ENCODE results near the gene ADCY2.

ADCY2 gene

GRCh38 chr5:7461371-7461770 is 65.4 kb downstream of the ADCY2 start:
- no peaks in the 10 kb centered on the region for H4K20me1 ChIP-seq (ENCODE audit: insufficient read depth)
- H3K4me1 ChIP-seq (ENCODE audit: low read depth, poor library complexity, severe bottlenecking) = no peaks in the 10 kb centered on the region
- H2AFZ ChIP-seq (ENCODE audit: low read depth) = no peak overlapping the region
- H3K4me3 ChIP-seq (IDR thresholded peaks at IDR 0.05; ENCODE audit: insufficient read depth, low read depth, low read length) = no peak overlapping the region
- H3K27ac ChIP-seq = no peak overlapping the region
- H3K4me2 ChIP-seq = no peak overlapping the region
- H3K36me3 ChIP-seq (ENCODE audit: insufficient read depth) = no peaks in the 10 kb centered on the region
- H3K27me3 ChIP-seq (ENCODE audit: insufficient read depth, low read depth) = no peaks in the 10 kb centered on the region
- no peak for TF ChIP-seq CTCF (conservative IDR thresholded peaks at IDR 0.05; ENCODE audit: low read depth, low read length)
- no peaks in the 10 kb centered on the region for H3K79me2 ChIP-seq (ENCODE audit: insufficient read depth, low read depth)
- H3K9ac ChIP-seq = no peak overlapping the region

GRCh38 chr5:7462758-7463157 is 66.8 kb downstream of the ADCY2 start:
- no peak overlapping the region for H3K27ac ChIP-seq

GRCh38 chr5:7464182-7464581 is 68.2 kb downstream of the ADCY2 start:
- no peak overlapping the region for H3K4me3 ChIP-seq (IDR thresholded peaks at IDR 0.05; ENCODE audit: insufficient read depth, low read depth, low read length)
- H3K4me1 ChIP-seq (ENCODE audit: low read depth, poor library complexity, severe bottlenecking) = no peaks in the 10 kb centered on the region
- no peaks in the 10 kb centered on the region for H3K79me2 ChIP-seq (ENCODE audit: insufficient read depth, low read depth)
- no peak overlapping the region for H3K9ac ChIP-seq
- no peak for TF ChIP-seq CTCF (conservative IDR thresholded peaks at IDR 0.05; ENCODE audit: low read depth, low read length)
- no peak overlapping the region for H2AFZ ChIP-seq (ENCODE audit: low read depth)
- no peak overlapping the region for H3K27ac ChIP-seq
- no peaks in the 10 kb centered on the region for H4K20me1 ChIP-seq (ENCODE audit: insufficient read depth)
- no peaks in the 10 kb centered on the region for H3K27me3 ChIP-seq (ENCODE audit: insufficient read depth, low read depth)
- H3K4me2 ChIP-seq = no peak overlapping the region
- no peaks in the 10 kb centered on the region for H3K36me3 ChIP-seq (ENCODE audit: insufficient read depth)

More at GRCh38 chr5:7462758-7463157, 66.8 kb downstream of the ADCY2 start:
- no peak overlapping the region for H2AFZ ChIP-seq (ENCODE audit: low read depth)
- no peak overlapping the region for H3K4me3 ChIP-seq (IDR thresholded peaks at IDR 0.05; ENCODE audit: insufficient read depth, low read depth, low read length)
- no peaks in the 10 kb centered on the region for H3K27me3 ChIP-seq (ENCODE audit: insufficient read depth, low read depth)
- H3K9ac ChIP-seq = no peak overlapping the region
- H4K20me1 ChIP-seq (ENCODE audit: insufficient read depth) = no peaks in the 10 kb centered on the region
- TF ChIP-seq CTCF (conservative IDR thresholded peaks at IDR 0.05; ENCODE audit: low read depth, low read length) = no peak
- H3K4me2 ChIP-seq = no peak overlapping the region
- no peaks in the 10 kb centered on the region for H3K4me1 ChIP-seq (ENCODE audit: low read depth, poor library complexity, severe bottlenecking)
- H3K79me2 ChIP-seq (ENCODE audit: insufficient read depth, low read depth) = no peaks in the 10 kb centered on the region
- no peaks in the 10 kb centered on the region for H3K36me3 ChIP-seq (ENCODE audit: insufficient read depth)

- no peak overlapping the region for H3K4me3 ChIP-seq (IDR thresholded peaks at IDR 0.05; ENCODE audit: insufficient read depth, low read depth, low read length)
- H3K9ac ChIP-seq = no peak overlapping the region
- no peak overlapping the region for H3K27ac ChIP-seq
- no peaks in the 10 kb centered on the region for H4K20me1 ChIP-seq (ENCODE audit: insufficient read depth)
- no peaks in the 10 kb centered on the region for H3K27me3 ChIP-seq (ENCODE audit: insufficient read depth, low read depth)
- no peaks in the 10 kb centered on the region for H3K36me3 ChIP-seq (ENCODE audit: insufficient read depth)
- no peaks in the 10 kb centered on the region for H3K79me2 ChIP-seq (ENCODE audit: insufficient read depth, low read depth)
- H3K4me2 ChIP-seq = no peak overlapping the region
- no peaks in the 10 kb centered on the region for H3K4me1 ChIP-seq (ENCODE audit: low read depth, poor library complexity, severe bottlenecking)
- TF ChIP-seq CTCF (conservative IDR thresholded peaks at IDR 0.05; ENCODE audit: low read depth, low read length) = no peak
- no peak overlapping the region for H2AFZ ChIP-seq (ENCODE audit: low read depth)
Measured at GRCh38 chr5:7467179-7467578, 71.2 kb downstream of the ADCY2 start.

Measured in KMS-11 (cell line).